KMS-11 (cell line): ENCODE measurements around the gene H2AZ1.

ENCODE experiments used
- H2AFZ ChIP-seq: fragments of 200-600 bp; sonication (generic); 2 replicates; pipeline ENCODE4 v1.6.1; 2016; ENCODE audit warnings: antibody characterized with exemption, mixed run types, low read depth
- H3K27ac ChIP-seq: fragments of 200-600 bp; sonication (generic); 2 replicates; pipeline ENCODE4 v1.6.1; 2016; ENCODE audit warnings: mild to moderate bottlenecking, mixed run types
- H3K27me3 ChIP-seq: fragments of 200-600 bp; sonication (generic); 2 replicates; pipeline ENCODE4 v1.6.1; 2017; ENCODE audit warnings: mild to moderate bottlenecking, low read depth, mixed run types, moderate library complexity; ENCODE audit not compliant: insufficient read depth
- H3K36me3 ChIP-seq: fragments of 200-600 bp; sonication (generic); 2 replicates; pipeline ENCODE4 v1.6.1; 2017; ENCODE audit warnings: mild to moderate bottlenecking, mixed run types; ENCODE audit not compliant: insufficient read depth
- H3K4me1 ChIP-seq: fragments of 200-600 bp; sonication (generic); 2 replicates; pipeline ENCODE4 v1.6.1; 2016; ENCODE audit warnings: mild to moderate bottlenecking, low read depth, mixed run types; ENCODE audit not compliant: poor library complexity, severe bottlenecking
- H3K4me2 ChIP-seq: fragments of 200-600 bp; sonication (generic); 2 replicates; pipeline ENCODE4 v1.7.0; 2016; ENCODE audit warnings: mild to moderate bottlenecking, mixed run types
- H3K4me3 ChIP-seq: fragments of 200-600 bp; sonication (generic); IDR thresholded peaks from 2 replicates; pipeline ENCODE4 v1.6.1; 2017; ENCODE audit warnings: low read depth, low read length, mixed read lengths; ENCODE audit not compliant: insufficient read depth
- H3K79me2 ChIP-seq: fragments of 200-600 bp; sonication (generic); 2 replicates; pipeline ENCODE4 v1.6.1; 2016; ENCODE audit warnings: low read depth, mixed run types; ENCODE audit not compliant: insufficient read depth
- H3K9ac ChIP-seq: fragments of 200-600 bp; sonication (generic); 2 replicates; pipeline ENCODE4 v1.6.1; 2016; ENCODE audit warnings: mild to moderate bottlenecking, mixed run types
- H4K20me1 ChIP-seq: fragments of 200-600 bp; sonication (generic); 2 replicates; pipeline ENCODE4 v1.6.1; 2016; ENCODE audit warnings: mild to moderate bottlenecking, mixed run types; ENCODE audit not compliant: insufficient read depth
- CTCF ChIP-seq: fragments of 200-600 bp; sonication (generic); conservative IDR thresholded peaks from 2 replicates; pipeline ENCODE4 v1.6.1; 2017; ENCODE audit warnings: low read depth, mild to moderate bottlenecking, antibody characterized with exemption, low read length, moderate library complexity, mixed read lengths

Gene H2AZ1

GRCh38 chr4:99921174-99921573 is 28.9 kb downstream of the H2AZ1 start:
- Histone ChIP-seq H3K79me2 (no peaks in the 10 kb centered on the region), H3K27me3 (no peaks in the 10 kb centered on the region), H3K4me2 (no peak overlapping the region), H3K4me3 (no peak overlapping the region), H3K4me1 (no peaks in the 10 kb centered on the region), H4K20me1 (no peaks in the 10 kb centered on the region), H3K27ac (no peak overlapping the region), H3K36me3 (peaks cover 3% of the 10 kb centered on the region; the same call in 1 of the 2 replicates), H2AFZ (no peak overlapping the region), H3K9ac (no peak overlapping the region)
- no peak for TF ChIP-seq CTCF

- no peaks in the 10 kb centered on the region; the same call in 1 of the 2 replicates for H3K36me3 ChIP-seq
- no peak overlapping the region for H3K9ac ChIP-seq
- H3K4me1 ChIP-seq: no peaks in the 10 kb centered on the region
- H3K79me2 ChIP-seq: no peaks in the 10 kb centered on the region
- no peak for TF ChIP-seq CTCF
- no peak overlapping the region for H2AFZ ChIP-seq
- H3K4me2 ChIP-seq: no peak overlapping the region
- H4K20me1 ChIP-seq: no peaks in the 10 kb centered on the region
- H3K27me3 ChIP-seq: no peaks in the 10 kb centered on the region
- no peak overlapping the region for H3K27ac ChIP-seq
- no peak overlapping the region for H3K4me3 ChIP-seq
Measured at GRCh38 chr4:99918656-99919055, 31.4 kb downstream of the H2AZ1 start.

DNA sequence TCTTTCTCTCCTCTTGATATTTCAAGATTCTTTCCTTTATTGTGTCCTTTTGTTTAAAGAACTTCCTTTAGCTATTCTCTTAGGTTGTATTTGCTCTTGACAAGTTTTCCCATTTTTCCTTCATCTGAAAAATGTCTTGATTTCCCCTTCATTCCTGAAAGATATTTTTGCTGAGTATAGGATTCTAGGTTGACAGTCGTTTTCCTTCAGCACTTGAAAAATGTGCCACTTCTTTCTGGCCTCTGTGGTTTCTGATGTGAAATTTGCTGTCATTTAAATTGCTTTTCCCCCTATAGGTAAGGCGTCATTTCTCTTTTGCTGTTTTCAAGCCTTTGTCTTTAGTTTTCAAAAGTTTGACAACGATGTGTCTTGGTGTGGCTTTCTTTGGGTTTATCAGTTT is 32.5 kb downstream of the H2AZ1 start:
- Histone ChIP-seq H3K36me3 (no peaks in the 10 kb centered on the region; the same call in 1 of the 2 replicates), H3K27me3 (no peaks in the 10 kb centered on the region), H4K20me1 (no peaks in the 10 kb centered on the region), H3K9ac (no peak overlapping the region), H3K4me3 (no peak overlapping the region), H2AFZ (no peak overlapping the region), H3K4me1 (no peaks in the 10 kb centered on the region), H3K27ac (no peak overlapping the region), H3K79me2 (no peaks in the 10 kb centered on the region), H3K4me2 (no peak overlapping the region)
- no peak for TF ChIP-seq CTCF

GRCh38 chr4:99915449-99915848 is 34.6 kb downstream of the H2AZ1 start:
- no peak overlapping the region for H2AFZ ChIP-seq
- H4K20me1 ChIP-seq: no peaks in the 10 kb centered on the region
- H3K79me2 ChIP-seq: no peaks in the 10 kb centered on the region
- H3K4me3 ChIP-seq: no peak overlapping the region
- no peak for TF ChIP-seq CTCF
- no peak overlapping the region for H3K4me2 ChIP-seq
- H3K4me1 ChIP-seq: no peaks in the 10 kb centered on the region
- H3K9ac ChIP-seq: no peak overlapping the region
- no peaks in the 10 kb centered on the region for H3K27me3 ChIP-seq
- no peak overlapping the region for H3K27ac ChIP-seq
- no peaks in the 10 kb centered on the region; the same call in 1 of the 2 replicates for H3K36me3 ChIP-seq
